ENCODE measurements around the gene RHOXF1.
"Not testable (repeated sequence)": the region's sequence is repeated elsewhere in the genome, so short reads cannot be mapped to it uniquely, and the experiment has no call there.

GRCh38 chrX:120077590-120077989 lies 38.1 kb downstream of the RHOXF1 start, which contains the start of gene RHOXF2B:
- TF ChIP-seq CTCF, POLR2A (IDR thresholded peaks at IDR 0.05): not testable (repeated sequence)
